Diencephalon (tissue), 1 donor: ENCODE results near the gene BRD3. TPM values are rescaled to one million over a fixed set of nuclear protein-coding genes. Genes with fewer than 3 reads are reported as not detected.

Experiments used
- total RNA-seq: library from RNA; depleted of rRNA; stranded (reverse); fragments of >200 nt; gene quantifications from one replicate; pipeline ENCODE4 v1.2.3, GENCODE V29; 2014

BRD3 gene
- 25.6 TPM for total RNA-seq

GRCh38 chr9:134067904-134068743, at the start of gene BRD3:
Gene BRD3, minus strand, starts transcription at chr9:134068026. Its CDS starts 14,549 bp downstream, at chr9:134053477.

GRCh38 chr9:134024828-134025605, 42.8 kb downstream of the BRD3 start, which contains the start of gene BRD3OS:
Gene BRD3OS, plus strand, starts transcription at chr9:134025481. Its CDS starts 1,267 bp downstream, at chr9:134026748.

DNA sequence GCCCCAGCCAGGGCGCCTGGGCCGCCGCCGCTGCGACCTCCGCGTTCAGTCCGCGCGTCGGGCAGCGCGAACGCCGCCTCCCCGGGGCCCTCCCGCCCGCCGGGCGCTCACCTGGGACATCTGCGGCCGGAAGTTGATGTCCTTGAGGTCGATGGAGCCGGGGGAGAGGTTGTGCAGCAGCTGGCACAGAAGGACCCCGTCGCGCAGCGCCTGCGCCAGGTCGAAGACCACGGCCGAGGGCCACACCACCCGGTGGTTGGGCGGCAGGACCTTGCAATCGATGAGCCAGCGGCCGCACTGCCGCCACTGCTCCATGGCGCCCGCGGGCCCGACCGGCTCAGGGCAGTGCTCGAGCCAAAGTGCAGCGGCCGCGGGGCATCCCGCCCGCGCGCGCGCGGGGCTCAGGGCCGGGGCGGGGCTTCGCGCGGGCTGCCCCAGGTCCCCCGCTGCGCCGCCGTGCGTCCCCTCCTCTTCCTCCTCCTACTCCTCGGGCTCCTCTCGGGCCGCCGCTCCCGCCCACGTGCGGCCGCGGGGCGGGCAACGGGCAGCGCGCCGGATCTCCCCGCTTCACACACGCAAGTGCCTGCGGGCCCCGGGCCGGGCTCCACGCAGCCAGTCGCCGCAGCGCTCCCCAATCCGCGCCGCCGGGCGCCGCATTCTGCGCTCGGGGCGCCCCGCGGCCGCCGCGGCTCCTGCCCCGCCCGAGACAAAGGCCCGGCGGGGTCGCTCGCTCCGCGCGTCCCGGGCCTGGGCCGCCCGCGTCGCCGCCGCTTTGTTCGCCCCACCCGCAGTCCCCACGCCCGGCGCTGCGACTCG, 75.7 kb downstream of the BRD3 start, which contains the start of gene VAV2:
TSS of gene VAV2 (minus strand) at position 361 of the 816 bp plus-strand sequence. CDS start at position 315, 46 bp downstream.

Other genes starting within 250 kb of the BRD3 start
- gene VAV2, start 75.7 kb downstream of the BRD3 start, total RNA-seq, result 17.5 TPM
- gene BRD3OS, start 42.5 kb downstream of the BRD3 start, total RNA-seq, result 35.3 TPM
- 25.6 TPM for gene WDR5, start 68.1 kb upstream of the BRD3 start, total RNA-seq
- not detected for gene RNU6ATAC, start 96.5 kb upstream of the BRD3 start, total RNA-seq